AG04449 (cell line): ENCODE results near the gene KLC1.

ENCODE experiments used
- CTCF ChIA-PET: fragments of 350-600 bp; formaldehyde crosslinking; extraction: SDS; loops from one replicate; lab custom pipeline; 2021; ENCODE audit warnings: antibody characterized with exemption; lab: Yijun Ruan, JAX
- POLR2A ChIA-PET: fragments of 400-600, 350-600 bp; formaldehyde crosslinking; extraction: SDS; loops from one replicate; lab custom pipeline; 2020; ENCODE audit warnings: antibody characterized with exemption, inconsistent platforms; lab: Yijun Ruan, JAX
- DNase-seq: peaks from one replicate; pipeline ENCODE4 v3.0.0-alpha.2; 2010; ENCODE audit warnings: low read depth, low spot score
- H3K4me3 ChIP-seq: 2 replicates; pipeline ENCODE4 v1.5.1; 2011; ENCODE audit warnings: low read depth, mild to moderate bottlenecking, control low read depth, low read length
- CTCF ChIP-seq: IDR thresholded peaks from one replicate; pipeline ENCODE4 v1.5.1; 2011; ENCODE audit warnings: mild to moderate bottlenecking, moderate library complexity, low read length, control low read depth, inconsistent platforms; ENCODE audit not compliant: insufficient read depth; ENCODE audit errors: missing control alignments

Gene KLC1

GRCh38 chr14:103735439-103735814 lies 106.4 kb downstream of the KLC1 start:
- H3K4me3 ChIP-seq = no peak overlapping the region
- ChIA-PET CTCF (no interaction called here), POLR2A (no interaction called here)
- no peak for DNase-seq
- TF ChIP-seq CTCF = no peak

- ChIA-PET POLR2A (no interaction called here), CTCF (interaction anchor here (1.6 kb wide), 1 partner anchor 11 kb away, joined by 5 read pairs; no protein-coding TSS in a partner anchor)
- no peak for TF ChIP-seq CTCF
- H3K4me3 ChIP-seq = no peak overlapping the region
- no peak for DNase-seq
These were observed 107.0 kb downstream of the KLC1 start for GRCh38 chr14:103735815-103736545.

GRCh38 chr14:103736546-103737431 lies 107.8 kb downstream of the KLC1 start:
- no peak for TF ChIP-seq CTCF
- ChIA-PET POLR2A (interaction anchor here (0.6 kb wide), 1 partner anchor 13 kb away, joined by 3 read pairs; no protein-coding TSS in a partner anchor), CTCF (interaction anchor here (1.6 kb wide), 1 partner anchor 10 kb away, joined by 5 read pairs; no protein-coding TSS in a partner anchor)
- DNase-seq = no peak
- no peak overlapping the region for H3K4me3 ChIP-seq

- no peak overlapping the region for H3K4me3 ChIP-seq
- DNase-seq = no peak
- POLR2A ChIA-PET = interaction anchor here (0.6 kb wide), 1 partner anchor 13 kb away, joined by 3 read pairs; no protein-coding TSS in a partner anchor
- CTCF ChIA-PET = interaction anchor here (0.7 to 1.6 kb wide), 2 partner anchors 9 to 173 kb away, joined by 3 to 5 read pairs; no protein-coding TSS in a partner anchor
- no peak for TF ChIP-seq CTCF
These were observed 108.5 kb downstream of the KLC1 start for GRCh38 chr14:103737432-103738045.

- DNase-seq = peak; percentile 26
- TF ChIP-seq CTCF = no peak
- CTCF ChIA-PET = interaction anchor here (0.7 kb wide), 1 partner anchor 173 kb away, joined by 3 read pairs; no protein-coding TSS in a partner anchor
- no peak overlapping the region for H3K4me3 ChIP-seq
- POLR2A ChIA-PET = no interaction called here
These were observed 109.2 kb downstream of the KLC1 start for GRCh38 chr14:103738166-103738565.
